C4-2B (cell line): ENCODE data around the gene CST9L.

Experiments
- H3K27ac ChIP-seq: fragments of 450-650 bp; 2 replicates; pipeline ENCODE4 v1.5.1; 2017
- ZFX ChIP-seq: fragments of 450-650 bp; IDR thresholded peaks from 2 replicates; pipeline ENCODE4 v1.6.1; 2017
- TF ChIP-seq, protein P1 (sequence below): fragments of 450-650 bp; conservative IDR thresholded peaks from 2 replicates; pipeline ENCODE4 v1.5.1; 2017; ENCODE audit warnings: mild to moderate bottlenecking

CST9L gene

DNA sequence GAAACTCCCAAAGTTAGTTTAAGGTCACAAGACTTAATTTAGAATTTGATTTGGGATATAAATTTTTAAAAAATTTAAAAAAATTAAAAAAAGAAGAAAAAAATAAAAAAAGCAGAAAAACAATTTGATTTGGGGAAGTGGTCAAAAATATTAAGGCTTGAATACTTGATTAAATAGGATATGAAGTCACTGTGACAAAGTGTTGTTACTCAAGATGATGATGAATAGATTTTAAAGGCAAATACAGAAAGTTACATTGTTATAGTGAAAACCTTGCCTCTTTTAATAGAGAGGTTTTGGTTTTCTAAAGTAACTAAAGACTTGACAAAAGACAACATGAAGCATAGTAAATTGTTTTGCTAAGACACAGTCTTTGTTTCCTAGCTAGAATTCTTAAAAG, 30.2 kb upstream of the CST9L start:
- no peak overlapping the region for H3K27ac ChIP-seq
- TF ChIP-seq ZFX = no peak
- TF ChIP-seq, protein P1, sequence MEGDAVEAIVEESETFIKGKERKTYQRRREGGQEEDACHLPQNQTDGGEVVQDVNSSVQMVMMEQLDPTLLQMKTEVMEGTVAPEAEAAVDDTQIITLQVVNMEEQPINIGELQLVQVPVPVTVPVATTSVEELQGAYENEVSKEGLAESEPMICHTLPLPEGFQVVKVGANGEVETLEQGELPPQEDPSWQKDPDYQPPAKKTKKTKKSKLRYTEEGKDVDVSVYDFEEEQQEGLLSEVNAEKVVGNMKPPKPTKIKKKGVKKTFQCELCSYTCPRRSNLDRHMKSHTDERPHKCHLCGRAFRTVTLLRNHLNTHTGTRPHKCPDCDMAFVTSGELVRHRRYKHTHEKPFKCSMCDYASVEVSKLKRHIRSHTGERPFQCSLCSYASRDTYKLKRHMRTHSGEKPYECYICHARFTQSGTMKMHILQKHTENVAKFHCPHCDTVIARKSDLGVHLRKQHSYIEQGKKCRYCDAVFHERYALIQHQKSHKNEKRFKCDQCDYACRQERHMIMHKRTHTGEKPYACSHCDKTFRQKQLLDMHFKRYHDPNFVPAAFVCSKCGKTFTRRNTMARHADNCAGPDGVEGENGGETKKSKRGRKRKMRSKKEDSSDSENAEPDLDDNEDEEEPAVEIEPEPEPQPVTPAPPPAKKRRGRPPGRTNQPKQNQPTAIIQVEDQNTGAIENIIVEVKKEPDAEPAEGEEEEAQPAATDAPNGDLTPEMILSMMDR = no peak

DNA sequence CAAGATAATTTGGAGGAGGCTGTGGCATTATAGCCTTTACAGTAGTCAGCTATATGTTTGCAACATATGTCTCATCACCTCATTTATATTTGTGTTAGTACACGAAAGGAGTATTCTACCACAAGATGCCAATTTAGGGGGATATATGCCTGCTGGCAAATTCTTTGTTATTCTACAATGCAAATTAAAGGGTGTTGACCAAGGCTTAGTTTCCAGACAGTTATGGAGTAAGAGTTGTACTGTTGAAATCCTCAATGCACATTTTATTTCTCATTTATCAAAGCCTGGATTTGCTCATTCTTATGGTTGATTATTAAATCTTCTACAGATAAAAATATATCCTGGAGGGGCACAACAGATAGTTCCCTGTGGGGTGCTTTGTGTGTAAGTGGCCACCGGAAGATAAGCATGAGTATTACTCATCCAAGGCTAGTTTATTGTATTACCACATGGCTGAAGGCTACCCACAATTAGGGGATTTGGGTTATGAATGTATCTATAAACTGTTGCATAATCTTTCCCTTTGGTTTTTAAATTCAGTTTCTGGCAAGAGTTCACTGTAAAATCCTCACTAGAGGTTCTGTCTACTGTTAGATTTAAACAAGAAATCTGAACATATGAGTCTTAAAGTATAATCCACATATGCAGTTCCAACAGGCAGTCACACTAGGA, 28.4 kb upstream of the CST9L start:
- TF ChIP-seq, protein P1 = no peak
- TF ChIP-seq ZFX = no peak
- no peak overlapping the region for H3K27ac ChIP-seq

DNA sequence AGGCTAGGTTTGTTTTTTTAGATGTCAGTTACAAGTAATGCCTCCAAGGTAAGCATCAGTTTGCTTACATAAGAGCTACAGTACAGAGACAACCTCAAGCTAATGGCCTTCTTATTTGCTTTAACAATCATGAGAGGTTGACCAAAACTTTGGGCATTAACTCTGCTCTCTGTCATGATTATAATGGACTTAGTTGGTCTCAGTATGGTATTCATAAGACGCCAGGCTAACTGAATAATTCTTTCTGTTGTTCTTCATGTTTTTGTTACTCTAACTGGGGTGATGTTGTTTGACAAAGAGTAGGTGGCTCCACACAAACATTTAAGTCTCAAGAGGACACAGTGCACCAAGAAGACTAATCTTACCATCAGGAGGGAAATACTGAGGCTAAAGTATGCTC, 27.7 kb upstream of the CST9L start:
- no peak overlapping the region for H3K27ac ChIP-seq
- TF ChIP-seq, protein P1 = no peak
- TF ChIP-seq ZFX = no peak

DNA sequence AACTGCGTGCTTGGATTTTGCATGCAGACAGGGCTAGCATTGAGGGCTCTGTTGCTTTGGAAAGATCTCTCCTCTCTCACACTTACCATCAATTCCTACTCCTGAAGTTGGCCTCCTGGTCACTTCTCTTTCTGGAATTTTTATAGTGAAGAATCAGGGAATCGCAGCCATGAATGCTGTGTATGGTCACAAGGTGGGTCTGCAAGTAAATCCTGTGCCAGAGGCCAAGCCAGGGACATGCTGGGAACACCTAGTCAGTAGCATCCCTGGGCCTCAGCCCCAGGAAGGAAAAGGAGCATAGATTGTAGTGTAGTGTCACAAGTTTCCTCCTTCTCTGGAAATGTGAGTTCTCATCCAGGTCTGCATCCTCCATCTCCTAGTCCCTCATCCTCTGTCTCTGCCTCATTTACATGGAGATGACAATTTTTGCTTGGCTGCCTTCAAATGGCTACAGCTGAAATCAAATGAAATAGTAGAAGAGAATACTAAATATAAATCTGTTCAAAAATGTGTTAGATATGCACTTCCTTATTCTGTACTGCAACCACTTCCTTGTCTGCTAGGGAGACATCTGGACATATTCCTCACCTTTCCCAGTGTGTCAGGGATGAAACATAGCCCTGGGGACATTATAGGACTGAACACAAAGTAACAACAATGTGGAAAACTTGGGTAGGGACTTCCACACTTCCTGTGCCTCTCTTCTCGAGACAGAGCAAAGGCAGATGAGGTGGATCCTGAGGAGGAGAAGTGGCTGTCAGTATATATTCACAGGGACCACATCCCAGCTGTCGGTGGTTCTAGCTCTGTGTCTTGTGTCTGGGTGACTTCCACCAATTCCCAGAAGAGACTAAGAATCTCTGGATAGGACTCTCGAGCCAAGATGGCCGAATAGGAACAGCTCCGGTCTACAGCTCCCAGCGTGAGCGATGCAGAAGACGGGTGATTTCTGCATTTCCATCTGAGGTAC, 20.4 kb upstream of the CST9L start:
- TF ChIP-seq, protein P1 = no peak
- TF ChIP-seq ZFX = no peak
- no peak overlapping the region for H3K27ac ChIP-seq

DNA sequence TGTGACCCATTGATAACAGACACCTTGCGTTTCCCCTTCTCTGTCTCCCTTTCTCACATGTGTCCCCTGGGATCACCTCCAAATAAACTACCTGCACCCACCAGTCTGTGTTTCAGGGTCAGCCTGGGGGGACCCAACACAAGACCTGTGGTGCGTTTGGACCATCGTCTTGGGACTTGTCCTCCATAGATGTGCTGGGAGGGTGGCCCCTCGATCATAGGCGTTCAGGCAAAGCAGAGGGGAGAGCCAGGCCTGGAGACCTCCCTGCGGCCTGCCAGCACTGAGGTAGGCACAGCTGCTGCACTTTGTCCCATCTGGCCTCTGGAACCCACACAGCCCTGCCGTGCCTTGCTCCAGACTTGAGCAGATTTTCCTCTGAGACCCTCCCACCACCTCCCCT, 19.3 kb upstream of the CST9L start:
- H3K27ac ChIP-seq = no peak overlapping the region
- TF ChIP-seq, protein P1 = no peak
- TF ChIP-seq ZFX = no peak

DNA sequence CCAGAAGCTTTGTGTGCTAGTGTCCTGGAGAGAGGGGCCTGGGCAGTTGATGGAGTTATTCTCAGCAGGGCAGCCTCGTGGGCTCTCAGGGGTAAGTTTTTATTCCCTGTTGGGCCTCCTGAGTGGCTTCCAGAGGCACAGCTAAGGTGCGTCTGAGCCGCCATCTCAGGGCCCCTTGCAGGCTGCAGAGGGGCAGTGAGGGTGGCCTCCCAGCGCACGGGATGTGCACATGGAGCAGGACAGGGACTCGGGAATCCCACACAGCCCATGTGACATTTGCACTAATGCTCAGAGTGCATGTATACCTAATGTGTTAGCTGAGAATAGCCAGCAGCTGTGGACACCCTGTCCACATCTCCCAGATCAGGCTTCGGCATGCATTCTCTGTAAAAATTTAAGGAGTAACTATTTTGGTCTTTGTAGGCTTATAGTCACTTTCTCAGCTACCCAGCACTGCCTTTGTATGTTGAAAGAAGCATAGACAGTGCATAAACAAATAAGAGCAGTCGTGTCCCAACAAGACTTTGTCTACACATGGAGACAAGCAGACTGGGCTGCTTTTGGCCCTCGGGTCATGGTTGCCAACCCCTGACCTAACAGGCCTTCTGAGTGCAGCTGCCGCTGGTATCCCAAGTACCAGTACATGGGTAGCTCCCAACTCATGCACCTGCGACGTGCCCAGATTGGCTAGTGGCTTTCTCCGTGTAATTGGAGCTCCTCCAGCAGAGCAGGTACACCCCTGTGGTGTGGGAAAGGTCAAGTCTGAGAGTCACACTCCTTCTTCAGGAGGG, 18.6 kb upstream of the CST9L start:
- TF ChIP-seq ZFX = no peak
- TF ChIP-seq, protein P1 = no peak
- no peak overlapping the region for H3K27ac ChIP-seq
